ENCODE data around the gene DPP6. TPM values are rescaled to one million over a fixed set of nuclear protein-coding genes. Genes with fewer than 3 reads are reported as not detected.

DPP6 gene
- total and polyA plus RNA-seq, 2 of the 8 experiments (the other 6 are each of a cell fraction or from before 2014, with no cell fraction given) = 4.7 to 6.8 TPM

DNA sequence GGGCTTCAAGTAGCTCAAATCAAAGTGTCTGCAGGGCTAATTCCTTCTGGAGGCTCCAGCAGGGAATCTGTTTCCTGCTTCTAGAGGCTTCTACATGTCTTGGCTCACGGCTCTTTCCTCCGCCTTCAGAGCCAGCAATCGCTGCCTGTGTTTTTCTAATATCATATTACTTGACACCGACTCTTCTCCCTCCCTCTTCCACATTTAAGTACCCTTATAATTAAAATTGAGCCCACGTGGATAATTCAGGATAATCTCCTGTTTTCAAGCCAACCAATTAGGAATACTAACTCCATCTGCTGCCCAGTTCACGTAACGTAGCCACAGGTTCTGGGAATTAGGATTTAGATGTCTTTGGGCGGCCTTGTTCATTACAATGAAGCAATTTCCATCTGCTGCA is 372.2 kb downstream of the DPP6 start (continued):
- TF ChIP-seq TAF1 (IDR thresholded peaks at IDR 0.05; ENCODE audit: low read depth, low read length) = no peak
- no peak for TF ChIP-seq SIRT6 (IDR thresholded peaks at IDR 0.05; ENCODE audit: low read length)
- TF ChIP-seq GTF2F1 (IDR thresholded peaks at IDR 0.05; ENCODE audit: borderline replicate concordance, low read depth, low read length) = no peak
- TF ChIP-seq, protein P1, sequence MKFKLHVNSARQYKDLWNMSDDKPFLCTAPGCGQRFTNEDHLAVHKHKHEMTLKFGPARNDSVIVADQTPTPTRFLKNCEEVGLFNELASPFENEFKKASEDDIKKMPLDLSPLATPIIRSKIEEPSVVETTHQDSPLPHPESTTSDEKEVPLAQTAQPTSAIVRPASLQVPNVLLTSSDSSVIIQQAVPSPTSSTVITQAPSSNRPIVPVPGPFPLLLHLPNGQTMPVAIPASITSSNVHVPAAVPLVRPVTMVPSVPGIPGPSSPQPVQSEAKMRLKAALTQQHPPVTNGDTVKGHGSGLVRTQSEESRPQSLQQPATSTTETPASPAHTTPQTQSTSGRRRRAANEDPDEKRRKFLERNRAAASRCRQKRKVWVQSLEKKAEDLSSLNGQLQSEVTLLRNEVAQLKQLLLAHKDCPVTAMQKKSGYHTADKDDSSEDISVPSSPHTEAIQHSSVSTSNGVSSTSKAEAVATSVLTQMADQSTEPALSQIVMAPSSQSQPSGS (IDR thresholded peaks at IDR 0.05; ENCODE audit: low read length) = no peak
- TF ChIP-seq GABPA (IDR thresholded peaks at IDR 0.05; ENCODE audit: borderline replicate concordance, insufficient read depth, low read length) = no peak
